ENCODE data around the gene SORCS2.

GRCh38 chr4:7697821-7698220 is 505.5 kb downstream of the SORCS2 start:
- TF ChIP-seq, protein P1, sequence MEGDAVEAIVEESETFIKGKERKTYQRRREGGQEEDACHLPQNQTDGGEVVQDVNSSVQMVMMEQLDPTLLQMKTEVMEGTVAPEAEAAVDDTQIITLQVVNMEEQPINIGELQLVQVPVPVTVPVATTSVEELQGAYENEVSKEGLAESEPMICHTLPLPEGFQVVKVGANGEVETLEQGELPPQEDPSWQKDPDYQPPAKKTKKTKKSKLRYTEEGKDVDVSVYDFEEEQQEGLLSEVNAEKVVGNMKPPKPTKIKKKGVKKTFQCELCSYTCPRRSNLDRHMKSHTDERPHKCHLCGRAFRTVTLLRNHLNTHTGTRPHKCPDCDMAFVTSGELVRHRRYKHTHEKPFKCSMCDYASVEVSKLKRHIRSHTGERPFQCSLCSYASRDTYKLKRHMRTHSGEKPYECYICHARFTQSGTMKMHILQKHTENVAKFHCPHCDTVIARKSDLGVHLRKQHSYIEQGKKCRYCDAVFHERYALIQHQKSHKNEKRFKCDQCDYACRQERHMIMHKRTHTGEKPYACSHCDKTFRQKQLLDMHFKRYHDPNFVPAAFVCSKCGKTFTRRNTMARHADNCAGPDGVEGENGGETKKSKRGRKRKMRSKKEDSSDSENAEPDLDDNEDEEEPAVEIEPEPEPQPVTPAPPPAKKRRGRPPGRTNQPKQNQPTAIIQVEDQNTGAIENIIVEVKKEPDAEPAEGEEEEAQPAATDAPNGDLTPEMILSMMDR (IDR thresholded peaks at IDR 0.05) = no peak
- TF ChIP-seq POLR2A (IDR thresholded peaks at IDR 0.05) = no peak

Data from uterus (tissue), 2 donors.